ENCODE results near the gene EFCAB5.
"Not testable (repeated sequence)": the region's sequence is repeated elsewhere in the genome, so short reads cannot be mapped to it uniquely, and the experiment has no call there.

The EFCAB5 gene

DNA sequence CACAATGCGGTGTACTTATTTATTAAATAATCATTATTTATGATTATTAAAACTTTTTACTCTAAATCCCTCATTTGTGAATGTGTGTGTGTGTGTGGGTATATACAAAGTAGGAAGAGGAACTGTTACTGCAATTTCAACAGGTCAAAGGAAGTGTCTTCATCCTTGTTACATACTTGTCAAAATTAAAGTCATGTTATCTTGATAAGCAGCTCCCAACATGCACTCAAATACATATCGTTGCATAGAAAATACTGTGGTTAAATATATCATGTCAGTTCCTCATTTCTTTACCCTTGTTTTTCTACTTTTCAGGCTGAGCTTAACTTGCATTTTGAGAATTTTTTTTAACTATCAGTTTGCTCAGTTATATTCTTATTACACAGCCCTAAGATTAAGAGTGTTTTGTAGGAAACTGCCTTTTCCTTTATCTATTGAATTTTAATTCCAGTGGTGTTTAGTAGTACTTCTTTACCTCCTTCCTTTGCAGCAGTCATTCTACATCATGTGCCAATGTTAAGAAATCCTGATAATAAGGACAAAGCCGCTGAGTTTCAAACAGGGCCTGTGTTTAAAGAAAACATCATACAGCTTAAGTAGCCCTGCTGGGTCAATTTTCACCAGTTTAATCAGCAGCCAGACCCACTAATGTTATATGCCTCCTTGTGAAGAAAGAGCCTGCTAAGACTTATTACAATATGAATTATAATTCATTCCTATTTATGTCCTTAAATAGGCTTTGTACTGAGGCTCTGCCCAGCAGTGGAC, 7.2 kb downstream of the EFCAB5 start:
- Histone ChIP-seq H3K27ac (no peak overlapping the region), H3K9me3 (ENCODE audit: control insufficient read depth, low read length) (no peaks in the 10 kb centered on the region), H3K4me2 (ENCODE audit: low read length) (no peak overlapping the region), H3K4me3 (ENCODE audit: low read depth, low read length) (no peak overlapping the region), H3K27me3 (ENCODE audit: control insufficient read depth, insufficient read depth, low read length) (no peaks in the 10 kb centered on the region), H3K79me2 (no peaks in the 10 kb centered on the region), H3K36me3 (ENCODE audit: control insufficient read depth, insufficient read depth, low read length) (no peaks in the 10 kb centered on the region), H3K9ac (no peak overlapping the region), H3K4me1 (no peaks in the 10 kb centered on the region), H2AFZ (no peak overlapping the region)
- TF ChIP-seq, protein P1, sequence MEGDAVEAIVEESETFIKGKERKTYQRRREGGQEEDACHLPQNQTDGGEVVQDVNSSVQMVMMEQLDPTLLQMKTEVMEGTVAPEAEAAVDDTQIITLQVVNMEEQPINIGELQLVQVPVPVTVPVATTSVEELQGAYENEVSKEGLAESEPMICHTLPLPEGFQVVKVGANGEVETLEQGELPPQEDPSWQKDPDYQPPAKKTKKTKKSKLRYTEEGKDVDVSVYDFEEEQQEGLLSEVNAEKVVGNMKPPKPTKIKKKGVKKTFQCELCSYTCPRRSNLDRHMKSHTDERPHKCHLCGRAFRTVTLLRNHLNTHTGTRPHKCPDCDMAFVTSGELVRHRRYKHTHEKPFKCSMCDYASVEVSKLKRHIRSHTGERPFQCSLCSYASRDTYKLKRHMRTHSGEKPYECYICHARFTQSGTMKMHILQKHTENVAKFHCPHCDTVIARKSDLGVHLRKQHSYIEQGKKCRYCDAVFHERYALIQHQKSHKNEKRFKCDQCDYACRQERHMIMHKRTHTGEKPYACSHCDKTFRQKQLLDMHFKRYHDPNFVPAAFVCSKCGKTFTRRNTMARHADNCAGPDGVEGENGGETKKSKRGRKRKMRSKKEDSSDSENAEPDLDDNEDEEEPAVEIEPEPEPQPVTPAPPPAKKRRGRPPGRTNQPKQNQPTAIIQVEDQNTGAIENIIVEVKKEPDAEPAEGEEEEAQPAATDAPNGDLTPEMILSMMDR (IDR thresholded peaks at IDR 0.05), result no peak

DNA sequence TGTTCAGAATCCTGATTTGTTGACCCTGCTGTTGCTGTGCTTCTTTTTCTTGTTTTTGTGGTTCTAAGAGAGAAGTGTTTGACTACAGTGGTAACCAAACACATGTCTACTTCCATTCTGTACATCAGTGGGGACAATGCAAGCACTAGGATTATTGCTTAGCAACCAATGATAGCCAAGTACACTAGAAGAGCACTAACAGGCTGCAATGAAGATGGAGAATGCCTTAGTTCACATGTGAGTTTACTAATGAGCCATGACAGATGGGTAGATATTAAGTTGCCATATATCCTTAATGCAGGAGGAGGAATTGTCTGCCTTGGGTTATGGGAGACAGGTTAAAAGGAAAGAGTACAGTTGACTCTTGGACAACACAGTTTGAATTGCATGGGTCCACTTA, 8.3 kb downstream of the EFCAB5 start:
- H3K9me3 ChIP-seq (ENCODE audit: control insufficient read depth, low read length), result no peaks in the 10 kb centered on the region
- no peak overlapping the region for H3K4me3 ChIP-seq (ENCODE audit: low read depth, low read length)
- no peaks in the 10 kb centered on the region for H3K36me3 ChIP-seq (ENCODE audit: control insufficient read depth, insufficient read depth, low read length)
- no peak overlapping the region for H3K4me2 ChIP-seq (ENCODE audit: low read length)
- no peaks in the 10 kb centered on the region for H3K4me1 ChIP-seq
- H2AFZ ChIP-seq, result no peak overlapping the region
- TF ChIP-seq, protein P1 (IDR thresholded peaks at IDR 0.05), result no peak
- H3K9ac ChIP-seq, result no peak overlapping the region
- no peaks in the 10 kb centered on the region for H3K27me3 ChIP-seq (ENCODE audit: control insufficient read depth, insufficient read depth, low read length)
- H3K27ac ChIP-seq, result no peak overlapping the region
- H3K79me2 ChIP-seq, result no peaks in the 10 kb centered on the region

DNA sequence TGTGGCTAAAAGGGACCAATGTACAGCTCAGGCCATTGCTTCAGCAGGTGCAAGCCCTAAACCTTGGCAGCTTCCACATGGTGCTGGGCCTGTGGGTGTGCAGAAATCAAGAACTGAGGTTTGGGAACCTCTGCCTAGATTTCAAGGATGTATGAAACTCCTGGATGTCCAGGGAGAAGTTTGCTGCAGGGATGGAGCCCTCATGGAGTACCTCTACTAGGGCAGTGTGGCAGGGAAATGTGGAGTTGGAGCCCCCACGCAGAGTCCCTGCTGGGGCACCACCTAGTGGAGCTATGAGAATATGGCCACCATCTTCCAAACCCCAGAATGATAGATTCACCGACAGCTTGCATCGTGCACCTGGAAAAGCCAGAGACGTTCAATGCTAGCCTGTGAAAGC, 13.0 kb downstream of the EFCAB5 start:
- no peaks in the 10 kb centered on the region for H3K4me1 ChIP-seq
- H2AFZ ChIP-seq, result no peak overlapping the region
- H3K4me2 ChIP-seq (ENCODE audit: low read length), result no peak overlapping the region
- no peak overlapping the region for H3K9ac ChIP-seq
- H3K36me3 ChIP-seq (ENCODE audit: control insufficient read depth, insufficient read depth, low read length), result no peaks in the 10 kb centered on the region
- no peak overlapping the region for H3K4me3 ChIP-seq (ENCODE audit: low read depth, low read length)
- TF ChIP-seq, protein P1 (IDR thresholded peaks at IDR 0.05), result no peak
- H3K27ac ChIP-seq, result no peak overlapping the region
- no peaks in the 10 kb centered on the region for H3K27me3 ChIP-seq (ENCODE audit: control insufficient read depth, insufficient read depth, low read length)
- no peaks in the 10 kb centered on the region for H3K9me3 ChIP-seq (ENCODE audit: control insufficient read depth, low read length)
- no peaks in the 10 kb centered on the region for H3K79me2 ChIP-seq

DNA sequence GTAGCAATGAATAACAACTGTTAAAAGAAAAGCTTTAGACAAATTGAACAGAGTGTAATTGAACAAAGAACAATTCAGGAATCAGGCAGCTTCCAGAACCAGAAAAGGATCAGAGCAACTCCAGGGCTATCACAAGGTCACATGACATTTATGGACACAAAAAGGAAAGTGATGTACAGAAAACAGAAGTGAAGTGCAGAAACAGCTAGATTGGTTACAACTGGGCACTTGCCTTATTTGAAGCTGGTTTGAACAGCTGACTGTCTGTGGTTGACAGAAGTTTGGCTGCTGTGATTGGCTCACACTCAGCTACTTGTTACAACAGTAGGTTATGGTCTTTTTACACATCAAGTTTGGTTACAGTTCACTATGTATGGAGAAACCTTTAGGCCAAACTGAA, 14.8 kb downstream of the EFCAB5 start:
- no peak overlapping the region for H2AFZ ChIP-seq
- H3K79me2 ChIP-seq, result no peaks in the 10 kb centered on the region
- no peak overlapping the region for H3K4me3 ChIP-seq (ENCODE audit: low read depth, low read length)
- no peaks in the 10 kb centered on the region for H3K4me1 ChIP-seq
- no peaks in the 10 kb centered on the region for H3K36me3 ChIP-seq (ENCODE audit: control insufficient read depth, insufficient read depth, low read length)
- no peak overlapping the region for H3K27ac ChIP-seq
- H3K9me3 ChIP-seq (ENCODE audit: control insufficient read depth, low read length), result no peaks in the 10 kb centered on the region
- no peak overlapping the region for H3K9ac ChIP-seq
- H3K27me3 ChIP-seq (ENCODE audit: control insufficient read depth, insufficient read depth, low read length), result no peaks in the 10 kb centered on the region
- H3K4me2 ChIP-seq (ENCODE audit: low read length), result no peak overlapping the region
- TF ChIP-seq, protein P1 (IDR thresholded peaks at IDR 0.05), result no peak

DNA sequence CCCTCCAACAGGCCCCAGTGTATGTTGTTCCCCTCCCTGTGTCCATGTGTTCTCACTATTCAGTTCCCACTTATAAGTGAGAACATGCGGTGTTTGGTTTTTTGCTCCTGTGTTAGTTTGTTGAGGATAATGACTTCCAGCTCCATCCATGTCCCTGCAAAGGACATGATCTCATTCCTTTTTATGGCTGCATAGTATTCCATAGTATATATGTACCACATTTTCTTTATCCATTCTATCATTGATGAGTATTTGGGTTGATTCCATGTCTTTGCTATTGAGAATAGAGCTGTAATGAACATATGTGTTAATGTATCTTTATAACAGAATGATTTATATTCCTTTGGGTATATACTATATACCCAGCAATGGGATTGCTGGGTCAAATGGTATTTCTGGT, 16.1 kb downstream of the EFCAB5 start:
- not testable (repeated sequence) for H3K9ac ChIP-seq; H3K27ac ChIP-seq; H3K4me1 ChIP-seq; H3K36me3 ChIP-seq (ENCODE audit: control insufficient read depth, insufficient read depth, low read length); H3K4me2 ChIP-seq (ENCODE audit: low read length); H3K79me2 ChIP-seq; H3K27me3 ChIP-seq (ENCODE audit: control insufficient read depth, insufficient read depth, low read length); H3K9me3 ChIP-seq (ENCODE audit: control insufficient read depth, low read length); H3K4me3 ChIP-seq (ENCODE audit: low read depth, low read length); H2AFZ ChIP-seq
